HG03139 (cell line): ENCODE measurements around the gene SLC37A1.

Experiments used
- ATAC-seq: cut with Tn5 transposase; IDR thresholded peaks from one replicate; pipeline ENCODE4 v1.9.1; 2021; ENCODE audit not compliant: unreplicated experiment

The SLC37A1 gene

DNA sequence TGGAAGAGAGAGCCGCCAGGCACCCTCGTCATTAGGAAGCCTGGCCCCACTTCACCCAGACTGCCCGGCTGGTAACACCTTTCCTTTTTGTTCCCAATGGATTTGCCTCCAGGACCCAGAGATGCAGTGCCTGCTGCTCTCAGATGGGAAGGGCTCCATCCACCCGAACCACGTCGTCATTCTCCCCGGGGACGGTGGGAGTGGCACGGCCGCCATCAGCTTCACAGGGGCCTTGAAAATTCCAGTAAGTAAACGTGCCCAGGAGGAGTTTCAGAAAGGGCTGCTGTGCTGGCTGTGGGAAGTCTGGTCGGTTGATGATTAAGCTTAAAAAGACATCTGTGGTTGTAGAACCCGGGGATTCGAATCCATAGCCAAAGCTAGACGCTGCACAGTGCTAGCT is 45.2 kb downstream of the SLC37A1 start:
- no peak for ATAC-seq

DNA sequence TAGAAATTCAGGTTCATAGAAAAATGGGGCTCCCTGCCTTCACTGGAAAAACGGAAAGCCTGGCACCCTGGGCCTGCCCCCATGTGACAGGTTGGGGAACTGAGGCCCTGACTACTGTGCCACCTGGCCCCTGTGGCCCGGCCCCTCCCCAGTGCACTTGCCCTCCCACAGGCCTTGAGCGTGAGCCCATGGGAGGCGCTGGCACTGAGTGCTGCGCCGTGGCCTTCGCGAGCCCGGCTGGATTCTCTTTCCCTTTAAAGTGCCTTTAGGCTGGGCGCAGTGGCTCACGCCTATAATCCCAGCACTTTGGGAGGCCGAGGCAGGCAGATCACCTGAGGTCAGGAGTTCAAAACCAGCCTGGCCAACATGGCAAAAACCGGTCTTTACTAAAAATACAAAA is 45.7 kb downstream of the SLC37A1 start:
- ATAC-seq = no peak

DNA sequence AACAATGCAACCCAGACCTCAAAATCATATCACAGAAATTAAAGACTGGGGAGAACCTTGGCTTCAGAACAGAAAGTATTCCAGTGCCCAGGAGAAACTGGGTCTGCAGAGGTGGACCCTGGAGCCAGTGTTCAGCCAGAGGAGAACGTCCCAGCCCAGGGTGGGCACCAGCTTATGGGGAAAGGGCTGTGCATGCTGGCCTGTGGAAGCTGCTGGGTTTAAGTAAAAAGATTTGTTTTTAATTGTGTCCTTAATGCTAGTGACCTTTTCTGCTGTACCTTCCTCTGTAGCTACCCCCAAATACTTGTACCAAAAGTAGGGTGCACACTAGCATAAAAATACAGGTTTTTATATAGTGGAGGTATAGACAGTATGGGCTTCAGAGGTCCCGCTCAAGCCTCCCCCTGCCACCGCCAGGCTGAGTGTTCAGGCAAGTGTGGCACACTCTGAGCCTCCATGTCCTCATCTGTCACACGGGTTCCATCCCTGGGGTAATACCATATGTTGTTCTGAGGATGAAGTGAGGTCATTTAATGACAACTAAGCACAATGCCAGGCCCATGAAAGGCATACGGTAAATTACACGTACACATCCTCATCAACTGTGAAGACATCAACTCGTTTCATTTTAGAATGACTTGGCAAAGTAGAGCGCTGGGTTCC is 47.0 kb downstream of the SLC37A1 start:
- no peak for ATAC-seq

DNA sequence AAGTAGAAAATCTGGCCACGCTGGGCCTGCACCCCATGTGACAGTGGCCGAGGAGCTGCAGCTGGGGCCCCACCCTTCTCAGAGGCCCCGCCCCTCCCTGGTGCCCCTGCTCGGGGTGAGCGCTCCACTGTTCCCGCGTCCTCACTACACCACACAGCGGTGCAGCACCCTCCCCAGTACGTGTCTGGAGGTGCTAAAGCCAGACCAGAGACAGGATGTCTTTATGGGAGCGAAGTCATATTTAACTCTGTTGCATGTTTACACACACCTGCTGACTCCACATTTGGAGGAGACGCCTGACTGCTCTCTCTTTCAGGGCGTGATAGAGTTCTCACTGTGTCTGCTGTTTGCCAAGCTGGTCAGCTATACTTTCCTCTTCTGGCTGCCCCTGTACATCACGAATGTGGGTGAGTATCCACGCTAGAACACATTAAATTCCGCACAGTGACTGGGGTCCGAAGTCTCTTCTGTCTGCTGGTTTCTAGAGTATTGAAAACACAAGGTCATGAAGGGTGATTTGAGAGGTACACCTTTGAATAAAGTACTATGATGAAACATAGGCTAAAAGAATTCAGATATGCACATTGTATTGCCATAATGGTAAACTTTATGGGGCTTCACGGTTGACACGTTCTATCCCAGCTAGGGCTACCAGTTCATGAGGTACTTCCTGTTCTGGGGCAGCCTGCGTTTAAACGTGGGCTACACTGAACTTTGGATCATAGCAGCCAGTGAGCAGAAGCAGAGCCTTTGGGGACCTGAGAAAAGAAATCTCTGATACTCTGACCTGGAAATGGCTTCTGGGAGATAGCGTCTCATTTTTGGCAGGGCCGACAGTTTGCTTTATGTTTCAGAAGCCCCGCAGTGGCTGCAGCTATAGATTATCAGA is 48.4 kb downstream of the SLC37A1 start:
- no peak for ATAC-seq

DNA sequence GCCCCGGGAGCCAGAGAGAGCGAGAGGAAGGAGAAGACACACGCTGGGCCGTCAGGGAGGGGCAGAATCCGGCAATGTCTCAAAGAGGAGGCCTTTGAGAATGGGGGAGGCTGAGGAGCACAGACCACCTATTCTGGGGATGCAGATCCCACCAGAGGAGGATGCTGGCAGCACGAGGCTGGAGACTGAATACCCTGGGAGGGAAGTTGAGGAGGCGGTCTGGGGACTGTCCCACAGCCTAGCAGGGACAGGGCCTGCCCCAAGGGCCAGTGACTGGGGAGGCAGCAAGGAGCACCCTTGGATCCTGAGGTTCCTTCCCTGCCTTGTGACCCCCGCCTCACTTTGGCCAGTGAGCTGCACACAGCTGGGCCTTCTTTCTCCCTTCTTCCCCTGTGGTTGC is 49.2 kb downstream of the SLC37A1 start:
- ATAC-seq = no peak

DNA sequence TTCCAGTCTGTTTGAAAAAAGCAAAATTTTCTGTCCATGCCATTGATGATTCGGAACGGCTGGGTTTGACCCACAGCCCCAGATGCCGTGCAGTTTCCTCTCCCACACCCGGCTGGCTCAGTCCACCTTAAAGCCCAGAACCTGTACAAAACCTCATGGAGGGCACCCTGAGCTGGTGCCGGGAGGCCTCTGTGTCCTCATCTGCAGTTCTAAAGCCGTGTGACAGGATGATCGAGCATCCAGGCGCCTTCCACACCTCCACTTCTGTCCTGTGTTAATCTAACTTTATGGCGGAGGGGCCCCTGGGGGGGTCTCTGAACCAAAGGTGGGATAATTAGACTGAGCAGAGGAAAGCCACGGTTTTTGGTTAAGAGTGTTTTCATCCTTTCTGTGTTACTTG is 49.6 kb downstream of the SLC37A1 start:
- no peak for ATAC-seq

DNA sequence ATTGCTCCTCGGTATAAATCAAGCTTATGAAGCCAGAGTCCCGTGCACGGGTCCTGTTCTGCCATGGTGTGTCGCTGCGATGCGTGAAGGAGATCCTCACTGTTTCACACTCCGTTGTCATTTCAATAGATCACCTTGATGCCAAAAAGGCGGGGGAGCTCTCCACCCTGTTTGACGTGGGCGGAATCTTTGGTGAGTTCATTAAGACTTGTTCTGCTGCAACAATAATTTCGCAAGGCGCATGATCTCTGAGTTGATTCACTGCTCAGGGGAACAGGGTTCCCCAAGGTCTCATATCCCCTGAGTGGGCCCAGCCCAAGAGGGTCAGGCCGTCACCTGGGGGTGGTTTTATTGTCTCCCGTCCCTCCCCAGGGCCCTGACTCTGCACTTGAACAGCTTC is 50.0 kb downstream of the SLC37A1 start:
- no peak for ATAC-seq

DNA sequence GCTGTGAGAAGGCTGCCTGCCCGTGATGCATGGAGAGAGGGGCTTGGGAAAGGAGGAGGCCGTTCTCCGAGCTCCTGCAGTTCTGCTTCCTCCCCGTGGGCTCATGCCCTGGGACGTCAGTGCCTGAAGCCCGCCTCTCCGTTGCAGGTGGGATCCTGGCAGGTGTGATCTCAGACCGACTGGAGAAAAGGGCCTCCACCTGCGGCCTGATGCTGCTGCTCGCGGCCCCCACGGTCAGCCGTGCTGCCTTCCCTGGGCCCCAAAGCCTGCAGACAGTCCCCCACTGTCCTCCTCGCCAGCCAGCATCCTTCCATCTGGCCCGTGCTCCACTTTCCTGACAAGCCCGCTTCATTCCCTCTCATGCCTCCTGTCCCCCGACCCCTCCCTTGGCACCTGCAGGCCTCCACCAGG is 50.9 kb downstream of the SLC37A1 start:
- no peak for ATAC-seq

DNA sequence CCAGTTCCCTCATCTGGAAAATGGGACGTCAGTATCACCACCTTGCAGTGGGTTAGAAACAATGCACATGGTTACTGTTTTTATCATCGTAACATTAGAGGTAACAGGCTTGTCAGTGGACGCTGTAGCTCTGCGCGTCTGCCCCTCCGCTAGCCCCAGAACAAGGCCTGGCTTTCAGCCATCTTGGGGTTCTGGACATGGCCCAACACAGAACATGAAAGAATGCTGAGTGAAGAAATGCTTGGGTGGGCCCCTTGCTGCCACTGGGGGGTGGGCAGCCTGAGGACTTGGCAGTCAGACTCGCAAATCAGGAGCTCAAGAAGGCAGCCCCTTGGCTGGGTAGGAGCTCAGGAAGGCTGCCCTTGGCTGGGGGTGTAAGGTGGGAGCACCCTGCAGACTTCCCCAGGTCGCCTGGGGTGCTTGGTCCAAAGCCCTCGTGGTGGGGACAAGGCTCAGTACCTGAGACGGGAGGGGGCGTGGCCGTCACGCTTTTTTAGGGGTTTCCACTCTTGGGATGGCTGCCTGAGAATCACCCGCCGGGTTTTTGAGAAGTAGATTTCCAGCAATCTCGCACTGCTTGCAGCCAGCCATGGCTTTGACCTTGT is 51.7 kb downstream of the SLC37A1 start:
- no peak for ATAC-seq

DNA sequence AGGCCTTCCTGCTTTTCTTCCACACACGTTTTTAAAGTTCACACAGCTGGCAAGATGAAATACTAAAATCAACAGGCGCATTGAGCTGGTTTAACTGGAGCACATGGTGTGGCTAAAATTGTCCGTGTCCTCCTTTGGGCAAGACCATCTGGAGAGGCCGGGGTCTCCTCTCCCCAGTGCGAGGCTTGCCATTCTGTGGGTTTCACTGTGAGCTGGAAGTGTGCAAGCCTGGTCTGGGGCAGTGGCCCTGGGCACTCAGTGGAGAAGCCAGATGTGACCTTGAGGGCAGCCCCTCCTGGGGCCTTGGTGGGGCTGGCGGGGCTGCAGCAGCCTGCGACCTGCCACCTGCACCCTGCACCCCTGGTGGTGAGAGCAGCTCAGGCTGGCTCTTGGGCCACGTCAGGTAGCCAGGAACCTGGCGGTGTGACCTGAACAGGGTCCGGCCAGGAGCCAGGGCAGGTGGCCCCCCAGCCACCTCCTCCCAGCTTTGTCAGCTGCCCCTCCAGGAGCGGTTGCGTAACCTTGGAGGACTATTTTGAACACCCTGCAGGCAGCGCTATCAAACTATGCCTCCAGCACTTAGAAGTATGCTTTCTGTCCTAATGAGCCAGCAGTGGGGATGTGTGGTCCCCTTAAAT is 52.4 kb downstream of the SLC37A1 start:
- no peak for ATAC-seq

DNA sequence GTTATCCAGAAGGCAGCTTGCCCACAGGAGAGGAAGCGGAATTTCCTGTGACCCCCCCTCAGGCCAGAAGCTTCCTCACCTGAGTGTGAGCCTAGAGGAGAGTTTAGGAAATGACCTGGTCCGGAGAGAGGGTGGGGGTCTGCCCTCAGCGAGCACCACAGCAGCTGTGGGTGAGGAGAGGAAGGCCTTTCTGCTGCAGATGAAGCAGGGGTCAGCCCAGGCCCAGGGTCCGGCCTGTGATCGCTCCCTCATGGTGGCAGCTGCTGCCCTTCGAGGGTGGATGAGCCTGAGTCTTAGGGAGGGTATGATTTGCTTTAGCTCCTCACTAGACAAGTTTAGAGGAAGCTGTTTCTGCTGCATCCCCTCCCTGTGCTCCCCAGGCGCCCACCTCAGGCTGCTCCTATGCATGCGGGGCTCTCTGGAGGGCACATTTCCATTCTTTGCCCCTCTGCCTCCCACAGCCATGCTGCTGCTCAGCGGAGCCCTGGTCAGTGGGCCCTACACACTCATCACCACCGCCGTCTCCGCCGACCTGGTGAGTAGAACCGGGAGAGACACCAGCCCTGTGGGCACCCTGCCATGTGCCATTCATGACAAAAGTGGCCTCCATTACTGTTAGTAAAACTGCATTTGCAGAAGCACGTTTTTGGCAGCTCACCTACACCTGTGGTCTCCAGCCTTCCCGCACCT is 53.0 kb downstream of the SLC37A1 start:
- ATAC-seq = no peak

DNA sequence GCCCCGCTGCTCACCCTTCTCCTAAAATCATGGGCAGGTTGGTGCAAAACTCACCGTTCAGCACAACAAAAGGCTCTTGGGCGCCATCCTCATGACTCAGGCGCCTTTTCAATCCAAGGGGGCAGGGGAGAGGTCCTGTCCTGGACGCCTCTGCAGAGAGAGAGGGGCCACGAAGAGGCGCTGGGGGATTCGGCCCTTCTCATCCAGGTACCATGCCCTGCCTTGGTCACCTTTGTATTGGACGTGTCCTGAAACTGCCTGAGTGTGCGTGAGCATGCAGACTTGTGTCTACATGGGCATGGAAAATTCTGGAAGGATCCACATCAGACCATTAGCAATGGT is 53.5 kb downstream of the SLC37A1 start:
- no peak for ATAC-seq

DNA sequence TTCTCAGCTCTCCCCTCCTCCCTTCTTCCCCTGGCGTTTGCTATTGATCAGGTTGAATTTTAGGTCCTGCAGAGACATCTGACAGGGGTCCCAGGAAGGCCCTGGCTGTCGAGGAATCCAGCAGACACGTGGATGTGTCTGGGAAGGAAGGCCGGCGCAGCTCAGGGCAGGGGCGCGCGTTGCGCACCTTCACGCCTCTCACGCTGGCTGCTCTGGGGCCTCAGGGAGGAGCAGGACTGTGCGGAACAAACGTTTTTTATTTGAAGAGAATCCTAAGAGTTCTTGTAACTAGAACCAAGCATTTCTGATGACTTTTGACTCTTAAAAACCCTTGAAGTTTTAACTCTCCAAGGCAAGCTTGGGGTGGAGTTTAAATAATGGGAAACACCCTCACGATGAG is 54.2 kb downstream of the SLC37A1 start:
- no peak for ATAC-seq

DNA sequence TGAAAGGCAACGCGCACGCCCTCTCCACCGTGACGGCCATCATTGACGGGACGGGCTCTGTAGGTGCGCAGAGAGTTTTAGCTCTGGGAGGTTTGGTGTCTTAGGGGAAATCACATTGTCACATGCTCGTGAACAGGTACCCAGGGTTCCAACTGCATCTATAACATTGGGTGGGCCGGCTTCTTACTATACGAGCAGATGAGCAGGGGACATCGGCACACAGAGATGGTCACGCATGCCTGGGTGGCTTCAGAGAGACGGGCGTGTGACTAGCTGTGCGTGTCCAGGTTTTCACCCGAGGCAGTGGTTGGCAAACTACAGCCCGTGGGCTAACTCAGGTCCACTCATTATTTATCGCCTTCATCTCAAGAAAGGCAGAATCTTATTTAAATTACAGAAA is 54.7 kb downstream of the SLC37A1 start:
- ATAC-seq = no peak

DNA sequence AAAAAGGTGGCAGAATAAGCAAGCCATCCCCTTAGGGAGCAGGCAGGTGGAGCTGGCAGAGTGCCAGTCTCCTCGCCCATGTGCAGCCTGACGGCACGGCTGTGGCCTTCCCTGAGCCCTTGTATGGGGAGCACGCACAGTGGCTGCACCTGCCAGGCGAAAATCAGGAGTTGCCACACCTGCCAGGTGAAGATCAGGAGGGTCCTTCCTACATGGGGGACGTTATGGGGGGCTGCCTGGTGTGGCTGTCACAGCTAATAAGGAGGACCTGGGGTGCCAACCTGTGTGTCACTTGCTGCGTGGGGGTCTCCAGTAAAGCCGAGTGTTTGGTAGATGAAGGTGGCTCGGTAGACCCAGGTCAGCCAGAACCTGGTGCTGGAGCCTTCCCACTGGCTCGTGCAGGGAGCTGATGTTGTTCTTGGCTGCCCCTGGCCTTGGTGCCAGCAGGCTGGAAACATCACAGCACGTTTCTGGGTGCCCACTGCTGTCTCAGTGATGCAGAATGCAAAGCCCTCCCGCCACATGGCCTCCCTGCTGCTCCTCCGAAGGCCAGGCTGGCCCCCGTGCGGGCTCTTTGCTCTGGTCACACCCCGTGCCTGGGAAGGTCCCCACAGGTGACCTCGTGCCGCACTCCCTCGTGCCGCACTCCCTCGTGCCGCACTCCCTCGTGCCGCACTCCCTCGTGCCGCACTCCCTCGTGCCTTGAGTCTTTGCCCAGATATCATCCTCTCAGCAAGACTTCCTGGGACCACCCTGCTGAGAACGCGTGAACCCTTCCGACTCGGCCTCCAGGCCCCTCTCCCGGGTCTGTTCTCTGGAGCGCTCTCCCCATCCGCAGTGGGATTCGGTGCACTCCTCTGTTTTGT is 55.4 kb downstream of the SLC37A1 start:
- ATAC-seq = no peak

DNA sequence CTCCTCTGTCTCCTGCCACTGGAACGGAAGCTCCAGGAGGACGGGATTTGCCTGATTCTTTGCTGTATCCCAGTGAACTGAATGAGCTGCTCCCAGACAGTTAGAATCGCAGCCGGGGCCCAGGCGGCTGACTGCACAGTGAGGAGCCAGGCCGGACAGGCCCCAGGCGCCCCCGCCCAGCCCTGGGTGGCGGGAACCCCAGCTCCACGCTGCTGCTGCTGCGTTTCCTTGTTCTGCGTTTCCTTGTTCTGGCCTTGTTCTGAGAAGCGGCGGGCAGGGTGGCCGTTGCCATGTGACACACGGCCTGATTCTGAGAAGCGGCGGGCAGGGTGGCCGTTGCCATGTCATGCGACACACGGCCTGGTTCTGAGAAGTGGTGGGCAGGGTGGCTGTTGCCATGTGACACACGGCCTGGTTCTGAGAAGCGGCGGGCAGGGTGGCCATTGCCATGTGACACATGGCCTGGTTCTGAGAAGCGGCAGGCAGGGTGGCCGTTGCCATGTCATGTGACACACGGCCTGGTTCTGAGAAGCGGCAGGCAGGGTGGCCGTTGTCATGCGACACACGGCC is 56.2 kb downstream of the SLC37A1 start:
- no peak for ATAC-seq

DNA sequence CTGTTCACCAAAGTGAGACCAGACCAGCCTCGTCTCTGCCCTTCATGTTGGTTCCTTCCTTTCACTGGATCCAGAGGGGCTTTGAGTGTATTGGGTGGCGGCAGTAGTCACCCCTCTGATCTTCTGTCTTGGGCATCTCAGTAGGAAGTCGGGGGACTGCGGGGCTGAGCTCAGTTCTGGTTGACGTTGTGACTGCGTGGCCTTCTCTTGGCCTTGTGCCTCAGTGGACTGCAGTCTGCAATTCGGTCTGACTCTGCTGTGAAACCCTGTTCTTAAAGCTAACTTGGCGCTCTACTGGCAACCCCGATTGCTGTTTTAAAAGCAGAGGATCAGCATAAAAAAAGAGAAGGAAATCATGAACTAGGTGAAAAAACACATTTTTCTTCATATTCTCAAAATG is 56.7 kb downstream of the SLC37A1 start:
- no peak for ATAC-seq

DNA sequence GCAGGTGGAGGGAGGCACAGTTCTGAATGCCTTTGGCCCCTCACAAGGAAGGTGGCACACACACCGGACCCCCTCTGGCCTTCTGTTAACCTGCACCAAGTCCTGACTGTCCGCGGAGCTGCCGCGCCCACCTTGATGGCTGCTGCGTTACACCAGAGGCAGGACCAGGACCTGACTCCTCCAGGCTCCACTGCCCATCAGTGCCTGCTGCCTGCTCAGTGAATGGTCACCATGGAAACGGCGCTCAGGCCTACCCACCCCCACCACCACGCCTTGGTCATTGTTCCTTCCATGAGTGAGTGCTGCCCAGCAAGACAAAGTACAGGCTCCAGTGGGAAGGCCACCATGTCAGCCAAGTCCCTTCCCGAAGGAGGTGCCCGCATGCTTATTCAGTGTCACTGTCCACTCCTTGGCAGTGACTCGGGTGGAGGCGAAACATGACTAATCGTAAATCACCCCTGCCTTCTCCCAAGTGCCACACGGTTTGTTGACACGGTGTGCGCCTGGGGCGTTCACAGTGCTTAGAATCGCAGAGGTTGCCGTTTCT is 57.3 kb downstream of the SLC37A1 start:
- ATAC-seq = no peak

DNA sequence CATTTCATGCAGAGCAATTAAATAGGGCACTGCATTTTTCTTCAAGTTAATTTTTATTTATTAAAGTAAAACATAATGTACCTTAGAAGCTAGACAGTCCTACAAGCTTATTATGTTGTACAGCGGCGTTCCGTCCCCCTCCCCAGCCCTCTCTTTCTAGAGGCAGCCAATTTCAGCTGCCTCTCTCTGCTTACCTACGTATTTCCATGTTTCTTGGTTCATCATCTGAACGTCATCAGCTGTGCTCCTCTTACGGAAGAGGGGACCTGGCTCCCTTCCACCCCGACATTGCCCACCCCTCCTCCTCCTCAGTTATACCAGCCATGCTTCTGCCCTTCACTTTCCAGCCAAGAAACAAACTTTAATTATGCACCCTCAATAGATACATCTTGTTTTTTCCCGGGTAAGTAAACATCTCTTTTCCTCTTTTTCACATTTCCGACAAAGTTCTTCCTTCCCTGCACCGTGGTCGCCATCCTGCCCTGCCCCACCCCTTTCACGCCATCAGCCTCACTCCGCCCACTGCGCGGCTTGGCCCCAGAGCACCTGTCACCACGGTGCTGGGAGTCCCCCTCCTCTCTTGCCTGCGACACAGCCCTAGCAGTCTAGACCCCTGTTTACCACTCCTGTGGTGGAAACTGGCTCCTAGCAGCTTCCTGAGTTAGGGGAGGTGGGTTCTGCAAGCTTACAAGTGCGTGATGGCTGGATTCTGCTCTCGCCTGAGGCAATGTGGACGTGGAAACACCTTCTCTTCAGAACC is 57.9 kb downstream of the SLC37A1 start:
- no peak for ATAC-seq
